CD4-positive, CD25-positive, alpha-beta regulatory T cell (primary cell): ENCODE measurements around the gene MRPS25. TPM values are rescaled to one million over a fixed set of nuclear protein-coding genes. Genes with fewer than 3 reads are reported as not detected.
A peak's percentile ranks its signal among the peaks of the same experiment; 100 is the strongest.

Source experiments
- ATAC-seq, 2 donors: fragments of 150-1000 bp; cut with Tn5 transposase; one replicate each; pipeline ENCODE4 v1.10.0; 2021; ENCODE audit warnings: low read depth in 2 of 2, moderate number of reproducible peaks in 2 of 2, moderate library complexity in 1 of 2
- DNase-seq, 3 donors: peaks; one replicate each; pipeline versions ENCODE4 v3.0.0 to v3.0.0-alpha.2; 2012 to 2022; ENCODE audit warnings: mixed read lengths in 1 of 3
- H3K27ac ChIP-seq: one replicate; pipeline ENCODE4 v1.7.0; 2013; ENCODE audit warnings: mild to moderate bottlenecking, low read length; ENCODE audit not compliant: insufficient read depth, poor library complexity, severe bottlenecking
- H3K27me3 ChIP-seq: one replicate; pipeline ENCODE4 v1.7.0; 2013; ENCODE audit warnings: low read length; ENCODE audit not compliant: control insufficient read depth, insufficient read depth
- H3K36me3 ChIP-seq: one replicate; pipeline ENCODE4 v1.7.0; 2013; ENCODE audit warnings: mild to moderate bottlenecking, low read length, moderate library complexity; ENCODE audit not compliant: control insufficient read depth, insufficient read depth
- H3K4me1 ChIP-seq: 2 replicates; pipeline ENCODE4 v1.7.0; 2013; ENCODE audit warnings: mild to moderate bottlenecking, low read length; ENCODE audit not compliant: insufficient read depth, control insufficient read depth, poor library complexity, severe bottlenecking
- H3K4me3 ChIP-seq: one replicate; pipeline ENCODE4 v1.7.0; 2013; ENCODE audit warnings: low read depth, mild to moderate bottlenecking, low read length, moderate library complexity
- H3K9me3 ChIP-seq, 2 experiments: 1 replicate in 1 of 2; 2 replicates in 1 of 2; pipeline ENCODE4 v1.7.0; 2013; ENCODE audit warnings: low read length in 2 of 2, mild to moderate bottlenecking in 1 of 2, moderate library complexity in 1 of 2; ENCODE audit not compliant: control insufficient read depth in 2 of 2
- H3K27ac Mint-ChIP-seq, 3 donors: one replicate each; pipeline ENCODE4 v1.8.0; 2020 to 2022; ENCODE audit warnings: mild to moderate bottlenecking in 3 of 3, mixed read lengths in 3 of 3, moderate library complexity in 2 of 3
- H3K27me3 Mint-ChIP-seq: one replicate; pipeline ENCODE4 v1.8.0; 2022; ENCODE audit warnings: mild to moderate bottlenecking, mixed read lengths
- H3K36me3 Mint-ChIP-seq: one replicate; pipeline ENCODE4 v1.8.0; 2020; ENCODE audit warnings: mixed read lengths
- H3K4me1 Mint-ChIP-seq, 4 donors: one replicate each; pipeline ENCODE4 v1.8.0; 2020 to 2022; ENCODE audit warnings: mixed read lengths in 4 of 4, mild to moderate bottlenecking in 1 of 4
- H3K4me3 Mint-ChIP-seq, 4 donors: one replicate each; pipeline ENCODE4 v1.8.0; 2020 to 2022; ENCODE audit warnings: mild to moderate bottlenecking in 4 of 4, mixed read lengths in 4 of 4, moderate library complexity in 3 of 4
- H3K9me3 Mint-ChIP-seq, 7 donors: one replicate each; pipeline ENCODE4 v1.8.0; 2020 to 2022; ENCODE audit warnings: mixed read lengths in 7 of 7, mild to moderate bottlenecking in 3 of 7, moderate library complexity in 2 of 7
- polyA plus RNA-seq, 4 donors: library from polyadenylated mRNA; unstranded; fragments of 300-500 nt; fragmentation: Illumina TruSeq; gene quantifications; one replicate each; pipeline ENCODE4 v1.2.3, GENCODE V29; 2021
- total RNA-seq: library from RNA; stranded (reverse); gene quantifications from one replicate; pipeline ENCODE4 v1.2.3, GENCODE V29; 2022

MRPS25 gene
- total and polyA plus RNA-seq, 5 donors from 2014 or later: 14.7 to 48.0 (median 17.7) TPM

DNA sequence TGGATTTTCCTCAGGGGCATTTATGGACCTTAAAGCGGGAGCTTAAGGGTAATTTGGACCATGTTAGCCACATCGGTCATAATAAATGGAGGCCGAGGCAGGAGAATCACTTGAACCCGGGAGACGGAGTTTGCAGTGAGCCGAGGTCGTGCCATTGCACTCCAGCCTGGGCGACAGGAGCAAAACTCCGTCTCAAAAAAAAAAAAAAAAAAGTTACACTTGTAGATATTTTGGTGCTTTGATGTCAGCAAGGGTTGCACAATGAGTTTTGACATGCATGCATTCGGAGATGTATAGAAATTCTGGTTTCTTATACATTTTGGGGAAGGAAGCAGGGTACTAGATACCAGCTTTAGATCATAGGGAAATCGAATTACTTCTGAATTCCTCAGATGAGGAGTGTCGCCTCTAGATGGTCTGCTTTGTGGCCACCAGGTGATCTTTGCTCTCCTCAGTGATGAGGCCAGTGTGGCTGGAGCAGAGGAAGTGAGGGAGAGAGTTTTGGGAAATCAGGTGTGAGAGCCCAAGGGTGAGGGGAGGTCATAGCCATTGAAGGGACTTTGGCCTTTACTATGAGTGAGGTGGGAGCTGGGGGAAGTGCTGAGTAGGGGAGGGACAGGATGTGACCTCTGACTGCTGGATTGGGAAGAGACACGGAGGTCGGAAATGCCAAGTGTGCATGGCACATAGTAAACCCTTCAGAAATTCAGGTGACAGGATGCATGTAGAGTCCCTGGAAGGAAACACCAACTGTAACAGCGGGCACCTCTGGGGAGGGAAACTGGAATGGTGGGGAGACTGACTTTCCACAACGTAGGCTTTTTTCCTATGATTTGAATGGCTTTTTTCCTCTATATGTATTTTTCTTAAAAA lies 42.2 kb upstream of the MRPS25 start:
- Mint-ChIP-seq H3K36me3 (no peaks in the 10 kb centered on the region), H3K4me3 (peak overlapping the region in 1 of 4 donors; percentile 7), H3K27ac (no peak overlapping the region), H3K4me1 (peaks cover 0 to 8% (median 0%) of the 10 kb centered on the region in 4 donors), H3K27me3 (peaks cover 22% of the 10 kb centered on the region), H3K9me3 (no peaks in the 10 kb centered on the region)
- H3K36me3 ChIP-seq: no peaks in the 10 kb centered on the region
- H3K4me3 ChIP-seq: no peak overlapping the region
- no peaks in the 10 kb centered on the region for H3K27me3 ChIP-seq
- no peak for DNase-seq
- ATAC-seq: no peak
- peaks cover 5% of the 10 kb centered on the region for H3K4me1 ChIP-seq
- H3K9me3 ChIP-seq: no peaks in the 10 kb centered on the region
- no peak overlapping the region for H3K27ac ChIP-seq

DNA sequence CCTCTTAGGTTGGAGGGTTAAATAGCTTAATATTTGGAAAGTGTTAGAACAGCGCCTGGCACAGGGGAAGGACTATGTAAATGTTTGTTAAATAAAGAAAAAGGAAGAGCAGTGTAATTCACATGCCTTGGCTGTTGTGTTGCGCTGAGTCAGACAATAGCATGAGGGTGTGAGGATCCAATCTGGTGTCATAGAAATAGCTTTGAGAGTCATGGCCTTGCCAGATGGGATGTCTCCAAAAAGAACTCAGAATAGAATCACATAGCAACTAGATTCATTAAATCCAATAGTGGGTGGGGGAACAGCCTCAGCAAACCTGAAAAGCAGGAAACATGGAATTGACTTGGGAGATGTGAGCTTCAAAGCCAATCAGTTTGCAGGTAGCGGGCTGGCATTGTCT lies 37.7 kb upstream of the MRPS25 start:
- Mint-ChIP-seq H3K27ac (no peak overlapping the region), H3K9me3 (peaks cover 0 to 1% (median 0%) of the 10 kb centered on the region in 7 donors), H3K4me3 (no peak overlapping the region), H3K4me1 (peaks cover 6 to 22% (median 14%) of the 10 kb centered on the region in 4 donors), H3K27me3 (peaks cover 27% of the 10 kb centered on the region), H3K36me3 (peaks cover 2% of the 10 kb centered on the region)
- Histone ChIP-seq H3K4me1 (peaks cover 14% of the 10 kb centered on the region), H3K36me3 (no peaks in the 10 kb centered on the region), H3K9me3 (no peaks in the 10 kb centered on the region), H3K4me3 (no peak overlapping the region), H3K27me3 (no peaks in the 10 kb centered on the region), H3K27ac (no peak overlapping the region)
- no peak for DNase-seq
- ATAC-seq: no peak

DNA sequence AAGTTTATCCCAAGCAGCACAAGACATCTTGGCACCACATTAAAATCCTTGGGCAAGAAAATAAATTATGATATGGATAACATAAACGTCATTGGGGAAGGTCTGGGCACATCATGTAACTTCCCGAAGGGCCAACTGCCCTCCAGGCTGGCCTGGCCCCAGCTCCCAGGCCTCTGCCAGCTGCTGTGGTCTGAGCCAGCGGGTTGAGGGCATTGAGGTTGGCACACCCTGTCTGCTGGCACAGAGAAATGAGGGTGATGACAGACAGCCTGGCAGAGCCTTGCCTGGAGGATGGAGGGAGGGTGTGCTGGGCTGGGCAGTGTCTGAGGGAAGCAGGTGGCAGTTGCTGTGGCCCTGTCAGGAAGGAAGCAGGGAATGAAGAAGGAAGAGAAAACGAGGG lies 37.1 kb upstream of the MRPS25 start:
- H3K9me3 Mint-ChIP-seq: peaks cover 0 to 1% (median 0%) of the 10 kb centered on the region in 7 donors
- no peak for ATAC-seq
- no peaks in the 10 kb centered on the region for H3K36me3 ChIP-seq
- no peaks in the 10 kb centered on the region for H3K9me3 ChIP-seq
- no peak overlapping the region for H3K27ac Mint-ChIP-seq
- peaks cover 2% of the 10 kb centered on the region for H3K36me3 Mint-ChIP-seq
- no peak for DNase-seq
- H3K4me3 Mint-ChIP-seq: peak overlapping the region in 2 of 4 donors; percentile 14 to 31
- peaks cover 9 to 27% (median 18%) of the 10 kb centered on the region in 4 donors for H3K4me1 Mint-ChIP-seq
- H3K27me3 Mint-ChIP-seq: peaks cover 27% of the 10 kb centered on the region
- H3K27me3 ChIP-seq: no peaks in the 10 kb centered on the region
- no peak overlapping the region for H3K27ac ChIP-seq
- H3K4me1 ChIP-seq: peaks cover 17% of the 10 kb centered on the region
- no peak overlapping the region for H3K4me3 ChIP-seq

DNA sequence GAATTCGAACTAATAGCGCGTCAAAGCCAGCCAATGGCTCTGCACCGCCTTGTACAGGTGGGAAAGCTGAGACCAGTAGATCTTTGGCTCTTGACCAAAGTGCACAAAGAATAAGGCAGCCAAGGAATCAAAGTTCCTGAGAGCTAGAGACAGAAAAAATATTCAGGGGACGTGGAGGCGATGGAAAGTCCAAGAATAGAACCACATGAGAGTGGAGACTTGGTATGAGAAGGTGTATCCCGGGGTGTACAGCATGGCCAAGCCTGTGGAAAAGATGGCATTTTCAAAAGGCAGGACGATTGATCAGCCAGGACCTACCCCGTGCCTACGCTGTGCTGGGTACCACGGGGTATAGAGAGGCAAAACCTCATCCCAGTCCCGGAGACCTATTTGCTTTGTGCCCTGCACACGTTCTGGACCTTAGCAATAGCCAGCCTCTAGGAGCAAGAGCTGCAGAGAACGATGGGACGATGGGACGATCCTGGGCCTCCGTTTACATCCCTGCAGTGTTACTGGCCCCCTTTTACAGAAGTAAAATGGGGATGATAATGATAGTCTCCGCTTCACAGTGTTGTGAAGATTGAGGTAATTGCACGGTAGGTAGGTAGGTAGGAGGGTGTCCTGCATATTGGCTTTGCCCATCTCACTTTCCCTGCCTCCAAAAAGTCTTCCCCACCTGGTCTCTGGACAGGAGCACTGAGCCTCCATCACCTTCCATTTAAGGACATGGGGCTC lies 34.4 kb upstream of the MRPS25 start:
- Mint-ChIP-seq H3K4me3 (peak overlapping the region; percentile 92 to 97 (median 96)), H3K9me3 (peaks cover 0 to 1% (median 0%) of the 10 kb centered on the region in 7 donors), H3K36me3 (peaks cover 17% of the 10 kb centered on the region), H3K27me3 (peaks cover 19% of the 10 kb centered on the region), H3K4me1 (peaks cover 11 to 35% (median 23%) of the 10 kb centered on the region in 4 donors), H3K27ac (peak overlapping the region; percentile 94 to 99 (median 98))
- Histone ChIP-seq H3K4me1 (peaks cover 17% of the 10 kb centered on the region), H3K27ac (peak overlapping the region; percentile 97), H3K9me3 (no peaks in the 10 kb centered on the region), H3K4me3 (peak overlapping the region; percentile 97), H3K27me3 (no peaks in the 10 kb centered on the region), H3K36me3 (peaks cover 19% of the 10 kb centered on the region)
- DNase-seq: no peak
- ATAC-seq: peak; percentile 13 to 21

DNA sequence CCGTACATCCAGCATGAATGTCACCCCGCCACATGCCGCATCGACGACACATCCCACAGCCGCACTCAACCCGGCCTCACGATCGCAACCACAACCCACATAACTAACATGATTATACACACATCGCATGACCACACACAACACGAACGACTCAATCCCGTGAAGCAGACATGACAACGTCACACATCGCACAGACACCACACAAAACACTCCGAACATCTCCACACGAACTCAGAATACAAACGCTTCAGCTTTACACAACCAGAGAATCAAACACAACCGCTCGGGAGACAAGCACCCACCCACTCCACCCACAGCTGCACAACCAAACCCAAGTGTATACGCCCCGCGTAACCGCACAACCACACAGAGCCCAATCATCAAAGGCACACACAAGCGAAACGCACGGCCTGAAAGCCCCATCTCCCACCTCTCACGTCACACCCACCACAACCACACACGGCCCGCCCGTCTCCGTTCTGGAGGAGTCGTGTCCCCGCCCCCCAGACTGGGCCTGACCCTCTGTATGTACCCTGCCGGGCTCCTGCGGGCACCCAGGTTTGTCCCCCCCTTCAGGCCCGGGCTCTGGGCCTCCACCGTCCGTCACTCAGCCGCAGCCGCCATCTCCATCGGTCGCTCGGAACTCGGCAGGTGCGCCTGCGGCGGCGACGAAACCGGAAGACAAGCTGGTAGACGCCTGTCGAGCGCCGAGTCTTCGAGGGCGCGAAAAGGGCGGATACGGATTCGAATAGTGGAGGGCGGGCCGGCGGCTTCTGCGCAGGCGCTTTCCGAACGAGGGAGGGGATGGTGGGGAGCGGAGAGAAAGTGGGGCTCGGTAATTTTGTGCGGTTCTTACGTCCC lies 33.6 kb upstream of the MRPS25 start, which contains the start of gene RBSN:
Gene RBSN, minus strand, starts transcription at position 646 of the 861 bp plus-strand sequence. CDS start 3,028 bp downstream, outside the sequence.
- Mint-ChIP-seq H3K36me3 (peaks cover 17% of the 10 kb centered on the region), H3K4me3 (peak within 1 kb of the TSS; percentile 92 to 97 (median 96)), H3K27me3 (peaks cover 15% of the 10 kb centered on the region), H3K4me1 (peaks cover 11 to 35% (median 23%) of the 10 kb centered on the region in 4 donors), H3K27ac (peak within 1 kb of the TSS; percentile 94 to 99 (median 98)), H3K9me3 (peaks cover 0 to 1% (median 0%) of the 10 kb centered on the region in 7 donors)
- Histone ChIP-seq H3K36me3 (peaks cover 27% of the 10 kb centered on the region), H3K9me3 (no peaks in the 10 kb centered on the region), H3K4me1 (peaks cover 17% of the 10 kb centered on the region), H3K27me3 (no peaks in the 10 kb centered on the region), H3K4me3 (peak within 1 kb of the TSS; percentile 98), H3K27ac (peak within 1 kb of the TSS; percentile 97)
- ATAC-seq (peak; percentile 84 to 85), DNase-seq (peak; percentile 94 to 98 (median 96))

DNA sequence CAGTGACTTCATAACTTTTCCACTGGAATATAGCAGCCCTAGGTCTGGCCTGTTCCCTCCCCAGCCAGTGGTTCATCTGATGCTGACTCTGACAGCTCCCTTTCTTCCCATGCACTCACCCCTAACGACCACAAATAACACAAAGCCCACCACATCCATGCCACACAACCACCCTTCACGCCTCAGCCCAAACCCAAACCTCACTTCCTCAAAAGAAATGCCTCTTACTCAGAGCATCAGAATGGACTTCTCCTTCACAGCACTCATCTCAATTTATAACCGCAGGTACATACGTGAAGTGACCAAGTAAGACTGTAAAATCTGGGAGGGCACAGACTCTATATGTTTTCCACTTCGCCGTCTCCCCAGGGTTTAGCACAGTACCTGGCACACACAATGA lies 32.8 kb upstream of the MRPS25 start:
- H3K27ac ChIP-seq: peak overlapping the region; percentile 97
- H3K36me3 ChIP-seq: peaks cover 31% of the 10 kb centered on the region
- no peaks in the 10 kb centered on the region for H3K9me3 ChIP-seq
- H3K4me3 ChIP-seq: peak overlapping the region; percentile 98
- Mint-ChIP-seq H3K27ac (peak overlapping the region in 2 of 3 donors; percentile 94 to 98), H3K36me3 (peaks cover 22% of the 10 kb centered on the region), H3K4me3 (peak overlapping the region; percentile 92 to 97 (median 96)), H3K4me1 (peaks cover 11 to 35% (median 23%) of the 10 kb centered on the region in 4 donors), H3K27me3 (peaks cover 14% of the 10 kb centered on the region), H3K9me3 (peaks cover 0 to 1% (median 0%) of the 10 kb centered on the region in 7 donors)
- ATAC-seq (no peak), DNase-seq (peak in 1 of 3 donors; percentile 62)
- peaks cover 17% of the 10 kb centered on the region for H3K4me1 ChIP-seq
- no peaks in the 10 kb centered on the region for H3K27me3 ChIP-seq

DNA sequence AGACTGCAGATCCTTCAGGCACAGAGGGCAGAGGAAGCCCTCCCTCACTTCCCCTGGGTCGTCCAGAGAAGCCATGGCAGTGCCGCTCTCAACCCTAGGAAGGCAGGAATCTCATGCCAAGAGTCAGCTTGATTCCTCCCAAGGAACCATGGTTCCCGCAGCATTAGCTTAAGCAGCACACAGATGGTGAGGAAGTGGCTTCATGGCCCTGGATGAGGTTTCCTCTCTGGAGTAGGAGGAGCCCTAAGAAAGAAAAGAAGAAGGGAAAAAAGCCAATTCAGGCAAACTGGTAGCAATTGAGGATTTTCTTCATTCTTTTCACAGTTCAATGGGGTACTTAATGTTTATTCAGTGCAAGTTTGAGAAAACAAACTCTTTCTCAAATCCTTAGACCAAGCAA lies 30.9 kb upstream of the MRPS25 start:
- H3K9me3 Mint-ChIP-seq: peaks cover 0 to 1% (median 0%) of the 10 kb centered on the region in 7 donors
- H3K36me3 Mint-ChIP-seq: peaks cover 27% of the 10 kb centered on the region
- H3K36me3 ChIP-seq: peaks cover 37% of the 10 kb centered on the region
- H3K27ac ChIP-seq: no peak overlapping the region
- no peak for ATAC-seq
- no peak overlapping the region for H3K4me3 ChIP-seq
- no peak for DNase-seq
- peaks cover 14% of the 10 kb centered on the region for H3K27me3 Mint-ChIP-seq
- no peaks in the 10 kb centered on the region for H3K27me3 ChIP-seq
- peaks cover 13 to 39% (median 25%) of the 10 kb centered on the region in 4 donors for H3K4me1 Mint-ChIP-seq
- no peak overlapping the region for H3K27ac Mint-ChIP-seq
- peaks cover 17% of the 10 kb centered on the region for H3K4me1 ChIP-seq
- H3K9me3 ChIP-seq: no peaks in the 10 kb centered on the region
- H3K4me3 Mint-ChIP-seq: peak overlapping the region; percentile 5 to 86 (median 75)
